ENCODE results near the gene CHST11. TPM values are rescaled to one million over a fixed set of nuclear protein-coding genes. Genes with fewer than 3 reads are reported as not detected.
A peak's percentile ranks its signal among the peaks of the same experiment; 100 is the strongest.

Gene CHST11
- polyA plus RNA-seq, 1 donor (not counting 4 experiments of a cell fraction or from before 2014, with no cell fraction given) = 11.9 TPM

DNA sequence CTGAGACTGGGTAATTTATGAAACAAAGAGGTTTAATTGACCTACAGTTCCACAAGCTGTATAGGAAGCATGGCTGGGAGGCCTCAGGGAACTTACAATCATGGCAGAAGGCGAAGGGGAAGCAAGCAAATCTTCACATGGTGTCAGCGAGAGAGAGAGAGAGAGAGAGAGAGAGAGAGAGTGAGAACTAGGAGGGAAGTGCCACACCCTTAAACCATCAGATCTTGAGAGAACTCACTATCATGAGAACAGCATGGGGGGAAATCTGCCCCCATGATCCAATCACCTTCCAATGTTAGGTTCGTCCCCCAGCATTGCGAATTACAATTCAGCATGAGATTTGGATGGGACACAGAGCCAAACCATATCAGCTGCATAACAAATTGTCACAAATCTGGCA lies 96.7 kb downstream of the CHST11 start:
- Histone ChIP-seq H3K4me3 (ENCODE audit: control insufficient read depth in 2 of 3, extremely low read depth in 1 of 3, insufficient read depth in 2 of 3, low read depth in 1 of 3, low read length in 3 of 3) (no peak overlapping the region), H3K27ac (ENCODE audit: control insufficient read depth, insufficient read depth, low read length) (no peak overlapping the region), H3K9me3 (ENCODE audit: control insufficient read depth, low read depth, low read length) (peaks cover 5% of the 10 kb centered on the region), H3K4me2 (ENCODE audit: control insufficient read depth, extremely low read depth, insufficient read depth, low read depth, low read length) (no peak overlapping the region), H3K79me2 (ENCODE audit: control insufficient read depth, insufficient read depth, low read length) (peaks cover 8% of the 10 kb centered on the region), H3K9me1 (ENCODE audit: control insufficient read depth, extremely low read depth, insufficient read depth, low read length) (no peaks in the 10 kb centered on the region), H3K9ac (ENCODE audit: control insufficient read depth, extremely low read depth, insufficient read depth, low read length) (no peak overlapping the region), H2AFZ (ENCODE audit: control insufficient read depth, low read length) (no peak overlapping the region), H4K20me1 (ENCODE audit: control insufficient read depth, extremely low read depth, insufficient read depth, low read length) (no peaks in the 10 kb centered on the region), H3K36me3 (ENCODE audit: control insufficient read depth in 2 of 2, extremely low read depth in 1 of 2, insufficient read depth in 2 of 2, low read length in 2 of 2) (no peaks in the 10 kb centered on the region), H3K4me1 (ENCODE audit: control insufficient read depth, extremely low read depth, insufficient read depth, low read length) (peaks cover 16% of the 10 kb centered on the region), H3K27me3 (ENCODE audit: control insufficient read depth, extremely low read depth, insufficient read depth, low read length) (no peaks in the 10 kb centered on the region)
- no peak for TF ChIP-seq CTCF (optimal IDR thresholded peaks at IDR 0.05 in 1 of 3, IDR thresholded peaks at IDR 0.05 in 1 of 3, conservative IDR thresholded peaks at IDR 0.05 in 1 of 3; ENCODE audit: extremely low read depth in 1 of 3, insufficient read depth in 2 of 3, low read length in 3 of 3)
- TF ChIP-seq EZH2 (IDR thresholded peaks at IDR 0.05; ENCODE audit: low read length) = no peak
- FAIRE-seq = no peak
- no peak for DNase-seq (ENCODE audit: low read depth, low spot score)
- dilution Hi-C loops (cut with MboI; ENCODE audit: extremely low pct_ligation_motif_present, low sequenced_read_pairs) = no loop called here

- Histone ChIP-seq H3K27me3 (ENCODE audit: control insufficient read depth, extremely low read depth, insufficient read depth, low read length) (no peaks in the 10 kb centered on the region), H3K4me2 (ENCODE audit: control insufficient read depth, extremely low read depth, insufficient read depth, low read depth, low read length) (peak overlapping the region; percentile 28), H3K36me3 (ENCODE audit: control insufficient read depth in 2 of 2, extremely low read depth in 1 of 2, insufficient read depth in 2 of 2, low read length in 2 of 2) (no peaks in the 10 kb centered on the region), H3K9me3 (ENCODE audit: control insufficient read depth, low read depth, low read length) (peaks cover 5% of the 10 kb centered on the region), H4K20me1 (ENCODE audit: control insufficient read depth, extremely low read depth, insufficient read depth, low read length) (no peaks in the 10 kb centered on the region), H3K27ac (ENCODE audit: control insufficient read depth, insufficient read depth, low read length) (no peak overlapping the region), H2AFZ (ENCODE audit: control insufficient read depth, low read length) (no peak overlapping the region), H3K9ac (ENCODE audit: control insufficient read depth, extremely low read depth, insufficient read depth, low read length) (no peak overlapping the region), H3K79me2 (ENCODE audit: control insufficient read depth, insufficient read depth, low read length) (peaks cover 6% of the 10 kb centered on the region), H3K9me1 (ENCODE audit: control insufficient read depth, extremely low read depth, insufficient read depth, low read length) (no peaks in the 10 kb centered on the region), H3K4me3 (ENCODE audit: control insufficient read depth in 2 of 3, extremely low read depth in 1 of 3, insufficient read depth in 2 of 3, low read depth in 1 of 3, low read length in 3 of 3) (no peak overlapping the region), H3K4me1 (ENCODE audit: control insufficient read depth, extremely low read depth, insufficient read depth, low read length) (peaks cover 13% of the 10 kb centered on the region)
- dilution Hi-C loops (cut with MboI; ENCODE audit: extremely low pct_ligation_motif_present, low sequenced_read_pairs) = no loop called here
- TF ChIP-seq EZH2 (IDR thresholded peaks at IDR 0.05; ENCODE audit: low read length) (no peak), CTCF (optimal IDR thresholded peaks at IDR 0.05 in 1 of 3, IDR thresholded peaks at IDR 0.05 in 1 of 3, conservative IDR thresholded peaks at IDR 0.05 in 1 of 3; ENCODE audit: extremely low read depth in 1 of 3, insufficient read depth in 2 of 3, low read length in 3 of 3) (no peak)
- FAIRE-seq (no peak), DNase-seq (ENCODE audit: low read depth, low spot score) (no peak)
Observed at GRCh38 chr12:104555648-104556047, 98.9 kb downstream of the CHST11 start.
